Endothelial cell of umbilical vein (primary cell): ENCODE measurements around the gene KRTAP10-6. TPM values are rescaled to one million over a fixed set of nuclear protein-coding genes. Genes with fewer than 3 reads are reported as not detected.
"Not testable (repeated sequence)": the region's sequence is repeated elsewhere in the genome, so short reads cannot be mapped to it uniquely, and the experiment has no call there.

Source experiments
- BruUV-seq: library from RNA; stranded (reverse); fragments of 400-500 nt; replicated peaks from 2 replicates; lab custom pipeline; 2021; lab: Mats Ljungman, UMichigan
- CTCF ChIA-PET: fragments of 300-600, 350-600 bp; sonication (Branson Sonifier 250); formaldehyde crosslinking; loops from one replicate; lab custom pipeline; 2021; ENCODE audit warnings: antibody characterized with exemption, inconsistent platforms; lab: Charles Lee
- POLR2A ChIA-PET: fragments of 300-600, 350-600 bp; sonication (Branson Sonifier 250); formaldehyde crosslinking; loops from one replicate; lab custom pipeline; 2021; ENCODE audit warnings: antibody characterized with exemption, inconsistent platforms; lab: Charles Lee
- DNase-seq: peaks from one replicate; pipeline ENCODE4 v3.0.0-alpha.2; 2011; ENCODE audit warnings: low read depth, low spot score
- FAIRE-seq: peaks from 2 replicates; lab custom pipeline; 2011; peaks lifted over from hg19 to GRCh38; lab: Jason Lieb, UNC
- H2AFZ ChIP-seq: 2 replicates; pipeline ENCODE4 v1.6.0; 2012; ENCODE audit warnings: low read depth, low read length, control low read depth, inconsistent platforms
- H3K27ac ChIP-seq: 2 replicates; pipeline ENCODE4 v1.5.1; 2011; ENCODE audit warnings: low read depth, mild to moderate bottlenecking, control low read depth, low read length, moderate library complexity; ENCODE audit not compliant: insufficient read depth
- H3K27me3 ChIP-seq, 2 experiments: 2 replicates each; pipeline versions ENCODE4 v1.6.0 to v1.6.1; 2011; ENCODE audit warnings: low read length in 2 of 2, mixed read lengths in 1 of 2; ENCODE audit not compliant: control insufficient read depth in 2 of 2, insufficient read depth in 2 of 2
- H3K36me3 ChIP-seq, 2 experiments: 2 replicates in 1 of 2; 3 replicates in 1 of 2; pipeline ENCODE4 v1.5.1; 2011; ENCODE audit warnings: low read length in 2 of 2, mild to moderate bottlenecking in 1 of 2, moderate library complexity in 1 of 2; ENCODE audit not compliant: control insufficient read depth in 2 of 2, insufficient read depth in 2 of 2; ENCODE audit errors: extremely low read depth in 1 of 2
- H3K4me1 ChIP-seq: 3 replicates; pipeline ENCODE4 v1.5.1; 2011; ENCODE audit warnings: mild to moderate bottlenecking, low read length; ENCODE audit not compliant: control insufficient read depth, insufficient read depth; ENCODE audit errors: extremely low read depth
- H3K4me2 ChIP-seq: 2 replicates; pipeline ENCODE4 v1.6.1; 2011; ENCODE audit warnings: low read length, control low read depth, mixed read lengths; ENCODE audit not compliant: insufficient read depth
- H3K4me3 ChIP-seq, 3 experiments: fragments of 200-600 bp in 1 of 3; sonication (generic), shearing (Covaris generic) in 1 of 3; replicated peaks in 1 of 3; 2 replicates each; pipeline ENCODE4 v1.5.1; 2011 to 2016; ENCODE audit warnings: control low read depth in 3 of 3, low read length in 3 of 3, mild to moderate bottlenecking in 2 of 3, inconsistent platforms in 1 of 3, low read depth in 1 of 3, moderate library complexity in 1 of 3; ENCODE audit not compliant: insufficient read depth in 1 of 3
- H3K79me2 ChIP-seq: 2 replicates; pipeline ENCODE4 v1.6.0; 2012; ENCODE audit warnings: low read length, inconsistent platforms; ENCODE audit not compliant: control insufficient read depth, insufficient read depth
- H3K9ac ChIP-seq: replicated peaks from 2 replicates; pipeline ENCODE3; 2011; ENCODE audit warnings: low read length, control low read depth; ENCODE audit not compliant: insufficient read depth; ENCODE audit errors: extremely low read depth
- H3K9me1 ChIP-seq: replicated peaks from 3 replicates; pipeline ENCODE4 v1.6.0; 2011; ENCODE audit warnings: mild to moderate bottlenecking, low read length; ENCODE audit not compliant: control insufficient read depth, insufficient read depth; ENCODE audit errors: extremely low read depth
- H3K9me3 ChIP-seq: replicated peaks from 2 replicates; pipeline ENCODE4 v1.5.1; 2012; ENCODE audit warnings: low read length, inconsistent platforms; ENCODE audit not compliant: control insufficient read depth, insufficient read depth
- H4K20me1 ChIP-seq: replicated peaks from 2 replicates; pipeline ENCODE3; 2011; ENCODE audit warnings: mild to moderate bottlenecking, low read length; ENCODE audit not compliant: control insufficient read depth, insufficient read depth; ENCODE audit errors: extremely low read depth
- EZH2 ChIP-seq: IDR thresholded peaks from 2 replicates; pipeline ENCODE4 v1.6.1; 2012; ENCODE audit warnings: borderline replicate concordance, low read depth, mild to moderate bottlenecking, moderate library complexity, low read length, inconsistent platforms; ENCODE audit not compliant: severe bottlenecking
- FOS ChIP-seq: IDR thresholded peaks from 2 replicates; pipeline ENCODE4 v1.6.1; 2011; ENCODE audit warnings: mild to moderate bottlenecking, low read length, moderate library complexity, borderline replicate concordance; ENCODE audit not compliant: insufficient read depth
- GATA2 ChIP-seq: IDR thresholded peaks from 2 replicates; pipeline ENCODE4 v1.7.0; 2011; ENCODE audit warnings: low read depth, mild to moderate bottlenecking, moderate library complexity, mixed read lengths, low read length; ENCODE audit not compliant: insufficient read length, insufficient read depth
- JUN ChIP-seq: IDR thresholded peaks from 2 replicates; pipeline ENCODE4 v1.6.1; 2011; ENCODE audit warnings: borderline replicate concordance, low read depth; ENCODE audit not compliant: insufficient read length, insufficient read depth
- MYC ChIP-seq: IDR thresholded peaks from one replicate; pipeline ENCODE4 v1.6.1; 2011; ENCODE audit warnings: mild to moderate bottlenecking, low read depth, low read length
- POLR2A ChIP-seq: IDR thresholded peaks from 2 replicates; pipeline ENCODE4 v1.6.1; 2012; ENCODE audit warnings: low read depth, mild to moderate bottlenecking, control low read depth, low read length
- POLR2AphosphoS5 ChIP-seq: IDR thresholded peaks from 2 replicates; pipeline ENCODE4 v1.6.1; 2012; ENCODE audit warnings: low read depth, mild to moderate bottlenecking, control low read depth, low read length, moderate library complexity; ENCODE audit not compliant: insufficient read depth
- dilution Hi-C: fragments of 300-500 bp; cut with MboI; formaldehyde crosslinking; loops from one replicate; pipeline ENCODE4 v1.15.0; 2019; ENCODE audit warnings: low sequenced_read_pairs; ENCODE audit not compliant: extremely low pct_ligation_motif_present
- intact Hi-C: fragments of 100-400 bp; cut with micrococcal nuclease; formaldehyde crosslinking; loops from one replicate; pipeline ENCODE4 v1.10.0; 2022
- polyA plus RNA-seq, 4 experiments: library from polyadenylated mRNA; depleted of rRNA in 3 of 4; stranded (reverse) in 3 of 4; unstranded in 1 of 4; fragments of >200 nt; gene quantifications; 2 replicates each; pipeline versions ENCODE4 v1.2.1 to v1.2.3, GENCODE V29; 2011 to 2012; ENCODE audit warnings: missing spikeins in 1 of 4
- total RNA-seq: library from RNA; stranded (reverse); gene quantifications from 2 replicates; pipeline ENCODE4 v1.2.3, GENCODE V29; 2021
- TF ChIP-seq, protein P1 (sequence below), 2 donors: IDR thresholded peaks; 1 replicate in 1 of 2; 2 replicates in 1 of 2; pipeline ENCODE4 v1.5.1; 2011; ENCODE audit warnings: low read length in 2 of 2, mild to moderate bottlenecking in 2 of 2, moderate library complexity in 2 of 2, control low read depth in 1 of 2, inconsistent platforms in 1 of 2, low read depth in 1 of 2; ENCODE audit not compliant: insufficient read depth in 1 of 2; ENCODE audit errors: extremely low read depth in 1 of 2
- TF ChIP-seq, protein P2 (sequence below): IDR thresholded peaks from 2 replicates; pipeline ENCODE4 v1.6.1; 2011; ENCODE audit not compliant: insufficient read depth, insufficient read length

Gene KRTAP10-6
- total and polyA plus RNA-seq, 2 donors (not counting 3 experiments of a cell fraction or from before 2014, with no cell fraction given): not detected

DNA sequence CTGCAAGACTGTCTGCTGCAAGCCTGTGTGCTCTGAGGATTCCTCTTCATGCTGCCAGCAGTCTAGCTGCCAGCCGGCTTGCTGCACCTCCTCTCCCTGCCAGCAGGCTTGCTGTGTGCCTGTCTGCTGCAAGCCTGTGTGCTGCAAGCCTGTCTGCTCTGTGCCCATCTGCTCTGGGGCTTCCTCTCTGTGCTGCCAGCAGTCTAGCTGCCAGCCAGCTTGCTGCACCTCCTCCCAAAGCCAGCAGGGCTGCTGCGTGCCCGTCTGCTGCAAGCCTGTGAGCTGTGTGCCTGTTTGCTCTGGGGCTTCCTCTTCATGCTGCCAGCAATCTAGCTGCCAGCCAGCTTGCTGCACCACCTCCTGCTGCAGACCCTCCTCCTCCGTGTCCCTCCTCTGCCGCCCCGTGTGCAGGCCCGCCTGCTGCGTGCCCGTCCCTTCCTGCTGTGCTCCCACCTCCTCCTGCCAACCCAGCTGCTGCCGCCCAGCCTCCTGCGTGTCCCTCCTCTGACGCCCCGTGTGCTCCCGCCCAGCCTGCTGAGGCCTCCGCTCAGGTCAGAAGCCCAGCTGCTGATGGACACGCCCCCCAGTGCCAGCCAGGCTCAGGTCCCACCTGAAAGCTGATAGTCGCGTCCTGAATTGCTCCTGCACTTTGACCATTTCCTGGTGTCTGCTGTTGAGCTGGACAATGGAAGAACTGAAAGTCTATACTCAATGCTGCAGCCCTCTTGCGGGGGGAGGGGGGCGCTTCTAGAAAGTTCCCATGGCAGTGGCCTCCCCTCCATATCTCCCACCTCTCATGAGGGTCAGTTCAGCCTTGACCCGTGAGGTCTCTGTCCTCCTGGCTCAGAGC lies 17.6 kb downstream of the KRTAP10-6 start:
- Histone ChIP-seq H3K9me1 (no peaks in the 10 kb centered on the region), H3K27me3 (no peaks in the 10 kb centered on the region), H4K20me1 (no peaks in the 10 kb centered on the region), H3K36me3 (no peaks in the 10 kb centered on the region), H3K27ac (no peak overlapping the region), H2AFZ (no peak overlapping the region), H3K9ac (no peak overlapping the region), H3K79me2 (no peaks in the 10 kb centered on the region), H3K4me2 (no peak overlapping the region), H3K9me3 (no peaks in the 10 kb centered on the region), H3K4me1 (no peaks in the 10 kb centered on the region), H3K4me3 (no peak overlapping the region)
- DNase-seq: no peak
- TF ChIP-seq FOS (no peak), GATA2 (no peak), POLR2AphosphoS5 (no peak), JUN (no peak), POLR2A (no peak), MYC (no peak), EZH2 (no peak)
- TF ChIP-seq, protein P1, sequence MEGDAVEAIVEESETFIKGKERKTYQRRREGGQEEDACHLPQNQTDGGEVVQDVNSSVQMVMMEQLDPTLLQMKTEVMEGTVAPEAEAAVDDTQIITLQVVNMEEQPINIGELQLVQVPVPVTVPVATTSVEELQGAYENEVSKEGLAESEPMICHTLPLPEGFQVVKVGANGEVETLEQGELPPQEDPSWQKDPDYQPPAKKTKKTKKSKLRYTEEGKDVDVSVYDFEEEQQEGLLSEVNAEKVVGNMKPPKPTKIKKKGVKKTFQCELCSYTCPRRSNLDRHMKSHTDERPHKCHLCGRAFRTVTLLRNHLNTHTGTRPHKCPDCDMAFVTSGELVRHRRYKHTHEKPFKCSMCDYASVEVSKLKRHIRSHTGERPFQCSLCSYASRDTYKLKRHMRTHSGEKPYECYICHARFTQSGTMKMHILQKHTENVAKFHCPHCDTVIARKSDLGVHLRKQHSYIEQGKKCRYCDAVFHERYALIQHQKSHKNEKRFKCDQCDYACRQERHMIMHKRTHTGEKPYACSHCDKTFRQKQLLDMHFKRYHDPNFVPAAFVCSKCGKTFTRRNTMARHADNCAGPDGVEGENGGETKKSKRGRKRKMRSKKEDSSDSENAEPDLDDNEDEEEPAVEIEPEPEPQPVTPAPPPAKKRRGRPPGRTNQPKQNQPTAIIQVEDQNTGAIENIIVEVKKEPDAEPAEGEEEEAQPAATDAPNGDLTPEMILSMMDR (IDR thresholded peaks at IDR 0.05; ENCODE audit: extremely low read depth in 1 of 2, insufficient read depth in 1 of 2, low read depth in 1 of 2, low read length in 2 of 2): no peak
- TF ChIP-seq, protein P2, sequence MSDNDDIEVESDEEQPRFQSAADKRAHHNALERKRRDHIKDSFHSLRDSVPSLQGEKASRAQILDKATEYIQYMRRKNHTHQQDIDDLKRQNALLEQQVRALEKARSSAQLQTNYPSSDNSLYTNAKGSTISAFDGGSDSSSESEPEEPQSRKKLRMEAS: no peak
- dilution Hi-C loops (no loop called here), intact Hi-C loops (no loop called here)
- BruUV-seq: no TSS peak
- POLR2A ChIA-PET: no interaction called here
- no peak for FAIRE-seq
- CTCF ChIA-PET: interaction anchor here (1.3 kb wide), 1 partner anchor 219 kb away, joined by 4 read pairs; no protein-coding TSS in a partner anchor

DNA sequence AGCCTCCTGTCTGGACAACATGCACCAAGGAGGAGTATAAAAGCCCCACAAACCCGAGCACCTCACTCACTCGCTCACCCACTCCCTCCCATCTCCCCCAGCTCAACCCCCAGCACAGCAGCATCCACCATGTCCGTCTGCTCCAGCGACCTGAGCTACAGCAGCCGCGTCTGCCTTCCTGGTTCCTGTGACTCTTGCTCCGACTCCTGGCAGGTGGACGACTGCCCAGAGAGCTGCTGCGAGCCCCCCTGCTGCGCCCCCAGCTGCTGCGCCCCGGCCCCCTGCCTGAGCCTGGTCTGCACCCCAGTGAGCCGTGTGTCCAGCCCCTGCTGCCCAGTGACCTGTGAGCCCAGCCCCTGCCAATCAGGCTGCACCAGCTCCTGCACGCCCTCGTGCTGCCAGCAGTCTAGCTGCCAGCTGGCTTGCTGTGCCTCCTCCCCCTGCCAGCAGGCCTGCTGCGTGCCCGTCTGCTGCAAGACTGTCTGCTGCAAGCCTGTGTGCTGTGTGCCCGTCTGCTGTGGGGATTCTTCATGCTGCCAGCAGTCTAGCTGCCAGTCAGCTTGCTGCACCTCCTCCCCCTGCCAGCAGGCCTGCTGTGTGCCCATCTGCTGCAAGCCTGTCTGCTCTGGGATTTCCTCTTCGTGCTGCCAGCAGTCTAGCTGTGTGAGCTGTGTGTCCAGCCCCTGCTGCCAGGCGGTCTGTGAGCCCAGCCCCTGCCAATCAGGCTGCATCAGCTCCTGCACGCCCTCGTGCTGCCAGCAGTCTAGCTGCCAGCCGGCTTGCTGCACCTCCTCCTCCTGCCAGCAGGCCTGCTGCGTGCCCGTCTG lies 18.5 kb downstream of the KRTAP10-6 start, which contains the start of gene KRTAP10-4:
Gene KRTAP10-4, plus strand, starts transcription at position 100 of the 827 bp plus-strand sequence. Its CDS starts 30 bp downstream, at position 130.
- dilution Hi-C loops, H3K9me3 ChIP-seq, DNase-seq, H3K4me1 ChIP-seq, H3K4me2 ChIP-seq, H3K79me2 ChIP-seq, FAIRE-seq, H4K20me1 ChIP-seq, H3K9ac ChIP-seq, H3K4me3 ChIP-seq, H3K27ac ChIP-seq, BruUV-seq, H3K36me3 ChIP-seq, POLR2A ChIA-PET, H3K27me3 ChIP-seq, intact Hi-C loops, H3K9me1 ChIP-seq, H2AFZ ChIP-seq: not testable (repeated sequence)
- CTCF ChIA-PET: interaction anchor here (0.7 to 1.3 kb wide), 2 partner anchors 18 to 220 kb away, joined by 3 to 4 read pairs; partner anchors contain the start of gene KRTAP10-6
